GM21619 (cell line): ENCODE measurements around the gene PLCXD1.
"Not testable (repeated sequence)": the region's sequence is repeated elsewhere in the genome, so short reads cannot be mapped to it uniquely, and the experiment has no call there.

Experiments used
- ATAC-seq: cut with Tn5 transposase; IDR thresholded peaks from one replicate; pipeline ENCODE4 v1.9.1; 2021; ENCODE audit not compliant: unreplicated experiment

Gene PLCXD1

DNA sequence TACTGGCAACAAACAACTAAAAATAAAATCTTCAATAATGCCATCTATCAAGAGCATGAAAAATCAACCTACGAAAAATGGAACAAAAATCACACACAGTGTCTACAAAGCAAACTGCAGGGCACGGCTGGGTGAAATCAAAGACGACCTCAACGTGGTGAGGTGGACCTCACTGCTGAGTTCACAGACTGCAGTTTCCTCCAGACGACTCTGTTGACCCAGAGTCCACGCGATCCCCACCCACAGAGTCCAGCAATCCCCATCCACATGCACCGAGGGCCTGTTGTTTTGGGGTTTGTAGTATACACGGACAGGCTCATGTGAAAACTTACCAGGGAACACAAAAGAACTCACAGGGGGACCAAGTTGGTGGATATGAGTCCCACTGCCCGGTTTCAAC lies 68.5 kb downstream of the PLCXD1 start:
- ATAC-seq, result no peak

DNA sequence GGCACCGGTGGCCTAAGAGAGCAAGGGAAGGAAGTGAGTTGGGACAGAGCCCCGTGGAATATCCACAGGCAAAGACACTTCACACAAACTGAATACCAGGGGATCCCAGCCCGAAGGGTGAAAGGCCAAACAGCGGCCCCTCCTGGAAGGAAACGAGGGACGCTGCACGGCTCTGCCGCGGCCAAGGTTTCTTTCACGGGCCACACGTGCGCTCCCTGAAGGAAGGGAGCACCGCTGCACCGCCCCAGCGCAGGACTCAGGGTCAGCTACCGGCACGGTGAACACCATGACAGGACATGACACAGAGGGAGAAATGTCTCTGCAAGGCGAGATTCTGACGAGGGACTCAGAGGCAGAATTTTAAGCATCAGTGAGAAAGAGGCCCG lies 69.0 kb downstream of the PLCXD1 start:
- no peak for ATAC-seq

DNA sequence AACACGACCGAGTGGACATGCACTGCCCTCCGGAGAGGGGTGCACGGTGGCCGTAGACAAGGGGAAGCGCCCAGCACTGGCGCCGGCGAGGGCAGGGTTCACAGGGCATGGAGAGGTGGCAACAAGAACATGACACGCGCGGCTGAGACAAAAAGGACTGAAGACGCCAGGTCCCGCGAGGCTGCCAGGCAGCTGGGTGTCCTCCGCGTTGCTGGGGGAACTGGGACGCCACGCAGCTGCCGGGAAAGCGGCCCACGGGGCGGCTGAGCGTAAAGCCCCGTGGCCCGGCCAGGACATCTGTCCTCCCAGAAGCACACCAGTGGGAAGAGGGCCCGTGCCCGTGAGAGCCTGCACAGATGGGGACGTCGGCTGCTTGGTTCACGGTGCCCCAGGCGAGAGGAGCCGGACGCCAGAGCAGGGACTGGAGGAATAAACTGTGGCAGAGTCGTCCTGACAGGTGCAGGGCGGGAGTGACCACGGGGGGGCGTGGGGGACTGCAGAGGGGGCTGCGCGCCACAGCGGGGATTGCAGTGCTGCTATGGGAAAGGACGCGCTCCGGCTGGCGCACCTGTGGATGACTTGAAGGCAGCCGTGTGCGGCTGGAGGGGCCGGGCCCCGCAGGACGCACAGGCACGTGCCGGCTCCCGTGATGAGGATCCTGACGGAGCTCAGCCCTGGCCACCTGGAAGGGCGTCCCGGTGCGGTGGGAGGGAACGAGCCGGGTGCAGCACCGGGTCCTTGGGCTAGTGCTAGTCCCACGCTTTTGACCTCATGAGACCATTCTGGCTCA lies 69.5 kb downstream of the PLCXD1 start:
- no peak for ATAC-seq

DNA sequence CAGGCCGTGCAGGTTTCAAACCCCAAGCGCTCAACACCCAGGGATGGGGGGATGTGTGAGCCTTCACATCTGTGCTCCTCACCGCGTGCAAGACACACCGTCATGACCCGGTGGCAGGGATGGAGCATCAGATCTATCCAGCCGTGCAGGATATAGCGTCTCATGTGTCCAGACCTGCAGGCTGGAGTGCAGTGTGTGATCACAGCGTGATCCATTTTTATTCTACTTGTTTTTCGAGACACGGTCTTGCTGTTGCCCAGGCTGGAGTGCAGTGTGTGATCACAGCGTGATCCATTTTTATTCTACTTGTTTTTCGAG lies 70.1 kb downstream of the PLCXD1 start:
- ATAC-seq, result not testable (repeated sequence)

DNA sequence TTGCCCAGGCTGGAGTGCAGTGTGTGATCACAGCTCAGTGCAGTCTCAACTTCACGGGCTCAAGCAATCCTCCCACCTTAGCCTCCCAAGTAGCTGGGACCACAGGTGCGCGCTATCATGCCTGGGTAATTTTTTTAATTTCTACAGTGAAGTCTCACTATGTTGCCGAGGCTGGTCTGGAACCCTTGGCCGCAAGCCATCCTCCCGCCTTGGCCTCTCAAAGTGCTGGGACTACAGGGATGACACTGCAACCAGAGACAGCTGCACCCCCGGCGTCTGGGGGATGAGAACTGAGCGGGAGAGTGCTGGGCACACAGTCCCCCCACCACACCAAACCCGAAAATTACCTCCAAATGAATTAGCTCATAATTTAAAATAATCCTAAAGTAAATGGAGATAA lies 70.6 kb downstream of the PLCXD1 start:
- ATAC-seq, result no peak

DNA sequence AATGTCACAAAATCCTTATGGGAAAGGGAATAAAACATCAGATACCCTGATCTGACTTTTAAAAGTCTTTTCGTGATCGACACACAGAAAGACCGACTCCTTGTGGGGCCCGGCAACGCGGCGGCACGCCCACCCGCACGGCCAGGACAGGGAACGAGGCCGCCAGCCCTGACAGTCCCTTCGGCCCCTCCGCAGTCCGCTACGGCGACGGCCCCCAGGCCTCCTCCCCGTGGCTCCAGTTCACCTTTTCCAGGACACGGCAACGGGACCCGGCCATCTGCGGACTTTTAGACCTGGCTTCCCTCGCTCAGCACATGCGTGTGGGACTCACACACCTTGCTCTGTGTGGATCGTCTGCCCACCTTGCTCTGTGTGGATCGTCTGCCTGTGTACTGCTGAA lies 71.0 kb downstream of the PLCXD1 start:
- ATAC-seq, result no peak

DNA sequence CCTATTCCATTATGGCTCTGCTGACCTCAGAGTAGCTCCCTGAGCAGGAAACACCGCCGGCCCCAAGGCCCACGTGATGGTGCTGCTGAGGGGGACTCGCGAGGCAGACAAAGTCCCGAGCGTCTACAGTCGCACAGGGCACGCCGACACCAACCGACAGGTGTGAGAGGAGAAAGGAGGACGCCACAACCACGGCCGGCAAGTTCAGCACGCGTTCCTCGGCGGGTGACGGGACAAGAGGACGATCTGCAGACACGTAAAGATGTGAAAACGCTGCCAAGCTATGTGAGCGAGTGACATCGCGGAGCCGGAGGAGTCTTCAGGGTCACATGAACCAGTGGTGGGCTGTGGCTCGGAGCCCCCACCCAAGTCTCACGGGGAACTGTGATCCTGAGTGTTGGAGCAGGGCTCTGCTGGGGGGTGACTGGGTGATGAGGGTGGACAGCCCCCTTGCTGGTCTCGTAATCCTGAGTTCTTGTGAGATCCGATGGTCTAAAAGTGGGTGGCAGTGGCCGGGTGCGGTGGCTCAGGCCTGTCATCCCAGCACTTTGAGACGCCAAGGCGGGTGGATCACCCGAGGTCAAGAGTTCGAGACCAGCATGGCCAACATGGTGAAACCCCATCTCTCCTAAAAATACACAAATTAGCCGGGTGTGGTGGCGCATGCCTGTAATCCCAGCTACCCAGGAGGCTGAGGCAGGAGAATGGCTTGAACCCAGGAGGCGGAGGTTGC lies 71.6 kb downstream of the PLCXD1 start:
- ATAC-seq, result no peak
